Osteoblast (primary cell): Measurements from ENCODE around the gene NRCAM. TPM values are rescaled to one million over a fixed set of nuclear protein-coding genes. Genes with fewer than 3 reads are reported as not detected.

Source experiments
- DNase-seq: peaks from one replicate; pipeline ENCODE4 v3.0.0; 2011; ENCODE audit warnings: low spot score, mixed read lengths; ENCODE audit not compliant: insufficient read length; ENCODE audit errors: missing footprints
- H2AFZ ChIP-seq: 2 replicates; pipeline ENCODE4 v1.6.0; 2011; ENCODE audit warnings: mild to moderate bottlenecking, low read length
- H3K27ac ChIP-seq: 2 replicates; pipeline ENCODE4 v1.5.1; 2011; ENCODE audit warnings: mild to moderate bottlenecking, low read depth, low read length, moderate library complexity
- H3K27me3 ChIP-seq: 2 replicates; pipeline ENCODE4 v1.6.0; 2012; ENCODE audit warnings: mild to moderate bottlenecking, control low read depth, inconsistent platforms, low read length, moderate library complexity; ENCODE audit not compliant: insufficient read depth
- H3K36me3 ChIP-seq: 2 replicates; pipeline ENCODE4 v1.5.1; 2011; ENCODE audit warnings: mild to moderate bottlenecking, low read length, control low read depth, moderate library complexity; ENCODE audit not compliant: insufficient read depth
- H3K4me1 ChIP-seq: 2 replicates; pipeline ENCODE4 v1.5.1; 2011; ENCODE audit warnings: mild to moderate bottlenecking, low read length, control low read depth, moderate library complexity; ENCODE audit not compliant: insufficient read depth
- H3K4me2 ChIP-seq: 2 replicates; pipeline ENCODE4 v1.6.0; 2011; ENCODE audit warnings: mild to moderate bottlenecking, low read length; ENCODE audit not compliant: insufficient read depth
- H3K4me3 ChIP-seq: fragments of 200-600 bp; sonication (generic); 3 replicates; pipeline ENCODE4 v1.5.1; 2012; ENCODE audit warnings: mild to moderate bottlenecking, low read length, inconsistent platforms; ENCODE audit not compliant: insufficient read depth
- H3K79me2 ChIP-seq: 2 replicates; pipeline ENCODE4 v1.6.0; 2012; ENCODE audit warnings: mild to moderate bottlenecking, low read length, control low read depth, inconsistent platforms; ENCODE audit not compliant: insufficient read depth
- H3K9me3 ChIP-seq: 2 replicates; pipeline ENCODE4 v1.5.1; 2011; ENCODE audit warnings: low read depth, low read length, control low read depth
- H4K20me1 ChIP-seq: 2 replicates; pipeline ENCODE4 v1.6.0; 2012; ENCODE audit warnings: mild to moderate bottlenecking, low read length, control low read depth; ENCODE audit not compliant: insufficient read depth
- CTCF ChIP-seq: IDR thresholded peaks from 2 replicates; pipeline ENCODE4 v1.5.1; 2011; ENCODE audit warnings: mild to moderate bottlenecking, low read depth, low read length, moderate library complexity; ENCODE audit errors: extremely low read depth
- total RNA-seq: library from RNA; depleted of rRNA; stranded (reverse); fragments of >200 nt; gene quantifications from 2 replicates; pipeline ENCODE4 v1.2.3, GENCODE V29; 2012

The NRCAM gene
- total RNA-seq, 1 donor: 2.2 TPM

GRCh38 chr7:108332937-108333336, 123.3 kb downstream of the NRCAM start:
- Histone ChIP-seq H2AFZ (no peak overlapping the region), H3K9me3 (no peaks in the 10 kb centered on the region), H4K20me1 (no peaks in the 10 kb centered on the region), H3K36me3 (no peaks in the 10 kb centered on the region), H3K4me1 (no peaks in the 10 kb centered on the region), H3K27me3 (no peaks in the 10 kb centered on the region), H3K27ac (no peak overlapping the region), H3K4me2 (no peak overlapping the region), H3K79me2 (no peaks in the 10 kb centered on the region), H3K4me3 (no peak overlapping the region)
- DNase-seq: no peak
- TF ChIP-seq CTCF: no peak

GRCh38 chr7:108331971-108332370, 124.3 kb downstream of the NRCAM start:
- Histone ChIP-seq H3K4me2 (no peak overlapping the region), H2AFZ (no peak overlapping the region)
- TF ChIP-seq CTCF: no peak

GRCh38 chr7:108330227-108330626, 126.0 kb downstream of the NRCAM start:
- H3K4me1 ChIP-seq: no peaks in the 10 kb centered on the region
- TF ChIP-seq CTCF: no peak
- no peak overlapping the region for H3K27ac ChIP-seq
- H3K4me3 ChIP-seq: no peak overlapping the region
- H2AFZ ChIP-seq: no peak overlapping the region
- H3K27me3 ChIP-seq: no peaks in the 10 kb centered on the region
- no peaks in the 10 kb centered on the region for H3K9me3 ChIP-seq
- no peaks in the 10 kb centered on the region for H4K20me1 ChIP-seq
- H3K4me2 ChIP-seq: no peak overlapping the region
- H3K36me3 ChIP-seq: no peaks in the 10 kb centered on the region
- no peaks in the 10 kb centered on the region for H3K79me2 ChIP-seq
- DNase-seq: no peak

More at GRCh38 chr7:108331971-108332370, 124.3 kb downstream of the NRCAM start:
- Histone ChIP-seq H3K4me1 (no peaks in the 10 kb centered on the region), H3K27me3 (no peaks in the 10 kb centered on the region), H3K36me3 (no peaks in the 10 kb centered on the region), H4K20me1 (no peaks in the 10 kb centered on the region), H3K4me3 (no peak overlapping the region), H3K79me2 (no peaks in the 10 kb centered on the region), H3K9me3 (no peaks in the 10 kb centered on the region), H3K27ac (no peak overlapping the region)
- no peak for DNase-seq

- Histone ChIP-seq H4K20me1 (no peaks in the 10 kb centered on the region), H3K4me3 (no peak overlapping the region), H3K9me3 (no peaks in the 10 kb centered on the region), H3K27me3 (no peaks in the 10 kb centered on the region), H3K36me3 (no peaks in the 10 kb centered on the region), H3K27ac (no peak overlapping the region), H2AFZ (no peak overlapping the region), H3K79me2 (no peaks in the 10 kb centered on the region), H3K4me2 (no peak overlapping the region), H3K4me1 (no peaks in the 10 kb centered on the region)
- no peak for TF ChIP-seq CTCF
- DNase-seq: no peak
These were observed 126.7 kb downstream of the NRCAM start for GRCh38 chr7:108329514-108329913.
